ENCODE results near the gene CASZ1. TPM values are rescaled to one million over a fixed set of nuclear protein-coding genes. Genes with fewer than 3 reads are reported as not detected.

CASZ1 gene
- polyA plus RNA-seq, 3 donors: 0.30 to 3.7 (median 0.50) TPM

DNA sequence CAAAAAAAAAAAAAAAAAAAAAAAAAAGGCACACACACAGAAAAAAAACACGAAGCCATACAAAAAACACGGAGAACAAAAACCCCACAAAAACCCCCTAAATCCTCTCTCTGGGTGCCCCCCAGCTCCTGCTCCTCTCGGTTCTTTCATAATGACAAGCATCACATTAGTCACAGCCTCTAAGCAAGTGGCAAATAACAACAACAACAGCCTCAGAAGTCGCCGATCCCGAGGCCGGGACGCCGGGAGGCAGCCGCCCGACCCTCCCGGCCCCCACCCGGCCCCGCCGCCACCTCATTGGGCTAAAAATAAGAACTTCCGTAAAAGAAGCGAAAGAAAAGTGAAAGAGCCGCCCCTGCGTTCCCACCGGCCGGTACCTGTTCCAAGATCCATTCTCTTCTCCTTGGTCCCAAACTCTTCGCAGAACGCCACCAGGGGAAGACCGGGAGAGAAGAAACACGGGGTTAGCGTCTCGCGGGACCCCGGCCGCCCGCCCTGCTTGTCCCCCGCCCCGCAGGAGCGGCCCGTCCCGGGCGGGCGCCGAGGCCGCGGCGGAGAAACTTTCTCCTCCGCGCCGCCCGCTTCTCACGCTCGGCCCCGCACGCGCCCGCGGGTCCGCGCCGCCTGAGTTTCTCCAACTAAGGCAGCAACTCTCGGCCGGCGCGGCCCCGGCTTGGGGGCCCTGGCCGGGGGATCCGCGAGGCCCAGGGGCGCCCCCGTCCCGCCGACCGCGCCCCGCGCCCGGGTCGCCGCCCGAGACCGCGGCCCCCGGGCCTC is 102.8 kb downstream of the CASZ1 start:
- peaks cover 13 to 17% of the 10 kb centered on the region in 2 donors for H3K4me1 ChIP-seq (ENCODE audit: control insufficient read depth in 1 of 2, insufficient read depth in 2 of 2, low read length in 2 of 2)
- intact Hi-C loops (cut with micrococcal nuclease): no loop called here
- H3K9me3 Mint-ChIP-seq: no peaks in the 10 kb centered on the region

GRCh38 chr1:10693152-10693496 is 103.3 kb downstream of the CASZ1 start:
- Mint-ChIP-seq H3K27ac (peak overlapping the region in 2 of 7 donors; percentile 60 to 94), H3K4me1 (peaks cover 29% of the 10 kb centered on the region), H3K36me3 (peaks cover 0 to 2% of the 10 kb centered on the region in 2 donors), H3K9me3 (no peaks in the 10 kb centered on the region), H3K4me3 (peak overlapping the region; percentile 90 to 93), H3K27me3 (ENCODE audit: low read depth in 3 of 3) (peaks cover 18 to 22% (median 18%) of the 10 kb centered on the region in 3 donors)
- Histone ChIP-seq H3K27me3 (ENCODE audit: control insufficient read depth in 2 of 2, insufficient read depth in 2 of 2, low read length in 2 of 2) (peaks cover 0 to 10% of the 10 kb centered on the region in 2 donors), H2AFZ (ENCODE audit: insufficient read depth, low read depth, low read length, poor library complexity, severe bottlenecking) (peak overlapping the region; percentile 81), H4K20me1 (ENCODE audit: insufficient read depth, low read length) (peaks cover 5% of the 10 kb centered on the region), H3K4me2 (replicated peaks; ENCODE audit: extremely low read depth, low read length, poor library complexity, severe bottlenecking) (peak overlapping the region; percentile 75), H3K27ac (ENCODE audit: low read depth in 1 of 2, low read length in 2 of 2) (no peak overlapping the region), H3K4me1 (ENCODE audit: control insufficient read depth in 1 of 2, insufficient read depth in 2 of 2, low read length in 2 of 2) (peaks cover 18 to 22% of the 10 kb centered on the region in 2 donors), H3K9me3 (replicated peaks in 1 of 2; ENCODE audit: control insufficient read depth in 1 of 2, insufficient read depth in 1 of 2, low read length in 2 of 2) (no peaks in the 10 kb centered on the region), H3K9ac (ENCODE audit: insufficient read depth, low read length, poor library complexity, severe bottlenecking) (no peak overlapping the region), H3K36me3 (replicated peaks in 1 of 2; ENCODE audit: control insufficient read depth in 1 of 2, insufficient read depth in 2 of 2, low read length in 2 of 2) (no peaks in the 10 kb centered on the region), H3K79me2 (ENCODE audit: insufficient read depth, low read length) (no peaks in the 10 kb centered on the region), H3K4me3 (replicated peaks in 1 of 3; ENCODE audit: low read depth in 2 of 3, low read length in 3 of 3) (peak overlapping the region; percentile 49 to 86 (median 77))
- TF ChIP-seq, protein P1, sequence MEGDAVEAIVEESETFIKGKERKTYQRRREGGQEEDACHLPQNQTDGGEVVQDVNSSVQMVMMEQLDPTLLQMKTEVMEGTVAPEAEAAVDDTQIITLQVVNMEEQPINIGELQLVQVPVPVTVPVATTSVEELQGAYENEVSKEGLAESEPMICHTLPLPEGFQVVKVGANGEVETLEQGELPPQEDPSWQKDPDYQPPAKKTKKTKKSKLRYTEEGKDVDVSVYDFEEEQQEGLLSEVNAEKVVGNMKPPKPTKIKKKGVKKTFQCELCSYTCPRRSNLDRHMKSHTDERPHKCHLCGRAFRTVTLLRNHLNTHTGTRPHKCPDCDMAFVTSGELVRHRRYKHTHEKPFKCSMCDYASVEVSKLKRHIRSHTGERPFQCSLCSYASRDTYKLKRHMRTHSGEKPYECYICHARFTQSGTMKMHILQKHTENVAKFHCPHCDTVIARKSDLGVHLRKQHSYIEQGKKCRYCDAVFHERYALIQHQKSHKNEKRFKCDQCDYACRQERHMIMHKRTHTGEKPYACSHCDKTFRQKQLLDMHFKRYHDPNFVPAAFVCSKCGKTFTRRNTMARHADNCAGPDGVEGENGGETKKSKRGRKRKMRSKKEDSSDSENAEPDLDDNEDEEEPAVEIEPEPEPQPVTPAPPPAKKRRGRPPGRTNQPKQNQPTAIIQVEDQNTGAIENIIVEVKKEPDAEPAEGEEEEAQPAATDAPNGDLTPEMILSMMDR (IDR thresholded peaks at IDR 0.05): no peak
- DNase-seq: no peak
- intact Hi-C loops (cut with micrococcal nuclease): no loop called here
- 74% methylated on average over 6 of the region's 6 CpGs for WGBS (ENCODE audit: insufficient coverage)

More for the DNA sequence above, 102.8 kb downstream of the CASZ1 start:
- peak; percentile 46 to 83 (median 56) for DNase-seq
- Histone ChIP-seq H2AFZ (ENCODE audit: insufficient read depth, low read depth, low read length, poor library complexity, severe bottlenecking) (peak overlapping the region; percentile 81), H4K20me1 (ENCODE audit: insufficient read depth, low read length) (peaks cover 5% of the 10 kb centered on the region), H3K79me2 (ENCODE audit: insufficient read depth, low read length) (no peaks in the 10 kb centered on the region), H3K36me3 (replicated peaks in 1 of 2; ENCODE audit: control insufficient read depth in 1 of 2, insufficient read depth in 2 of 2, low read length in 2 of 2) (no peaks in the 10 kb centered on the region), H3K27me3 (ENCODE audit: control insufficient read depth in 2 of 2, insufficient read depth in 2 of 2, low read length in 2 of 2) (peaks cover 0 to 10% of the 10 kb centered on the region in 2 donors), H3K4me3 (replicated peaks in 1 of 3; ENCODE audit: low read depth in 2 of 3, low read length in 3 of 3) (peak overlapping the region; percentile 49 to 86 (median 77)), H3K9ac (ENCODE audit: insufficient read depth, low read length, poor library complexity, severe bottlenecking) (peak overlapping the region; percentile 72), H3K9me3 (replicated peaks in 1 of 2; ENCODE audit: control insufficient read depth in 1 of 2, insufficient read depth in 1 of 2, low read length in 2 of 2) (no peaks in the 10 kb centered on the region), H3K4me2 (replicated peaks; ENCODE audit: extremely low read depth, low read length, poor library complexity, severe bottlenecking) (peak overlapping the region; percentile 75), H3K27ac (ENCODE audit: low read depth in 1 of 2, low read length in 2 of 2) (peak overlapping the region in 1 of 2 donors; percentile 73)
- WGBS (ENCODE audit: insufficient coverage): under 1% methylated on average over 74 of the region's 79 CpGs
- peaks cover 24% of the 10 kb centered on the region for H3K4me1 Mint-ChIP-seq
- peak overlapping the region; percentile 90 to 93 for H3K4me3 Mint-ChIP-seq
- peaks cover 0 to 2% of the 10 kb centered on the region in 2 donors for H3K36me3 Mint-ChIP-seq
- H3K27me3 Mint-ChIP-seq (ENCODE audit: low read depth in 3 of 3): peaks cover 18 to 22% (median 18%) of the 10 kb centered on the region in 3 donors
- H3K27ac Mint-ChIP-seq: peak overlapping the region; percentile 62 to 94 (median 88)
- TF ChIP-seq, protein P1 (IDR thresholded peaks at IDR 0.05): no peak

Measured in CD14-positive monocyte (primary cell).